ENCODE data around the gene SNX8. TPM values are rescaled to one million over a fixed set of nuclear protein-coding genes. Genes with fewer than 3 reads are reported as not detected.

SNX8 gene
- total and polyA plus RNA-seq, 2 of the 13 experiments (the other 11 are each of a cell fraction or from before 2014, with no cell fraction given), result 20.6 to 45.2 TPM

- no peak for TF ChIP-seq RARG (CRISPR knock-in tag; IDR thresholded peaks at IDR 0.05; ENCODE audit: low read depth)
- no peak for TF ChIP-seq ARID2 (CRISPR knock-in tag; IDR thresholded peaks at IDR 0.05; ENCODE audit: borderline replicate concordance)
- no peak for TF ChIP-seq STAT5B (CRISPR knock-in tag; IDR thresholded peaks at IDR 0.05)
- no peak for TF ChIP-seq ESRRA (CRISPR knock-in tag; IDR thresholded peaks at IDR 0.05; ENCODE audit: low read depth)
- TF ChIP-seq, protein P1, sequence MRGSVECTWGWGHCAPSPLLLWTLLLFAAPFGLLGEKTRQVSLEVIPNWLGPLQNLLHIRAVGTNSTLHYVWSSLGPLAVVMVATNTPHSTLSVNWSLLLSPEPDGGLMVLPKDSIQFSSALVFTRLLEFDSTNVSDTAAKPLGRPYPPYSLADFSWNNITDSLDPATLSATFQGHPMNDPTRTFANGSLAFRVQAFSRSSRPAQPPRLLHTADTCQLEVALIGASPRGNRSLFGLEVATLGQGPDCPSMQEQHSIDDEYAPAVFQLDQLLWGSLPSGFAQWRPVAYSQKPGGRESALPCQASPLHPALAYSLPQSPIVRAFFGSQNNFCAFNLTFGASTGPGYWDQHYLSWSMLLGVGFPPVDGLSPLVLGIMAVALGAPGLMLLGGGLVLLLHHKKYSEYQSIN (CRISPR knock-in tag; IDR thresholded peaks at IDR 0.05; ENCODE audit: borderline replicate concordance), result no peak
- no peak for TF ChIP-seq JUN (CRISPR knock-in tag; IDR thresholded peaks at IDR 0.05)
- no peak for TF ChIP-seq ZNF652 (CRISPR knock-in tag; IDR thresholded peaks at IDR 0.05; ENCODE audit: borderline replicate concordance, low read depth)
- no peak for TF ChIP-seq ZNF841 (CRISPR knock-in tag; IDR thresholded peaks at IDR 0.05; ENCODE audit: borderline replicate concordance)
- TF ChIP-seq HNF4G (IDR thresholded peaks at IDR 0.05; ENCODE audit: borderline replicate concordance, low read depth, low read length), result no peak
- TF ChIP-seq HNF4G (CRISPR knock-in tag; IDR thresholded peaks at IDR 0.05; ENCODE audit: borderline replicate concordance, low read depth), result no peak
- TF ChIP-seq KDM1A (CRISPR knock-in tag; IDR thresholded peaks at IDR 0.05), result no peak
- TF ChIP-seq ZNF792 (CRISPR knock-in tag; IDR thresholded peaks at IDR 0.05), result 0 out of 2 replicates have a peak, but pooled peaks have one; percentile 35
- TF ChIP-seq PTBP1 (IDR thresholded peaks at IDR 0.05; ENCODE audit: low read depth, low read length, poor library complexity, severe bottlenecking), result no peak
- TF ChIP-seq RBAK (CRISPR knock-in tag; IDR thresholded peaks at IDR 0.05), result no peak
- no peak for TF ChIP-seq RNF2 (conservative IDR thresholded peaks at IDR 0.05; ENCODE audit: low read depth)
- no peak; the same call in 1 of the 2 replicates for TF ChIP-seq ZNF614 (CRISPR knock-in tag; IDR thresholded peaks at IDR 0.05; ENCODE audit: borderline replicate concordance)
- no peak for TF ChIP-seq ZNF282 (IDR thresholded peaks at IDR 0.05; ENCODE audit: partially characterized antibody)
- TF ChIP-seq ZNF660 (CRISPR knock-in tag; IDR thresholded peaks at IDR 0.05; ENCODE audit: borderline replicate concordance, low read depth), result no peak
- peak; percentile 65; the same call in 1 of the 2 replicates for TF ChIP-seq ZNF788 (CRISPR knock-in tag; IDR thresholded peaks at IDR 0.05; ENCODE audit: borderline replicate concordance)
- no peak for TF ChIP-seq RFXAP (CRISPR knock-in tag; IDR thresholded peaks at IDR 0.05; ENCODE audit: borderline replicate concordance)
- TF ChIP-seq SP1 (IDR thresholded peaks at IDR 0.05), result peak; percentile 82
- no peak for TF ChIP-seq SP1 (CRISPR knock-in tag; IDR thresholded peaks at IDR 0.05)
- TF ChIP-seq ZNF30 (CRISPR knock-in tag; IDR thresholded peaks at IDR 0.05), result no peak
- TF ChIP-seq, protein P2, sequence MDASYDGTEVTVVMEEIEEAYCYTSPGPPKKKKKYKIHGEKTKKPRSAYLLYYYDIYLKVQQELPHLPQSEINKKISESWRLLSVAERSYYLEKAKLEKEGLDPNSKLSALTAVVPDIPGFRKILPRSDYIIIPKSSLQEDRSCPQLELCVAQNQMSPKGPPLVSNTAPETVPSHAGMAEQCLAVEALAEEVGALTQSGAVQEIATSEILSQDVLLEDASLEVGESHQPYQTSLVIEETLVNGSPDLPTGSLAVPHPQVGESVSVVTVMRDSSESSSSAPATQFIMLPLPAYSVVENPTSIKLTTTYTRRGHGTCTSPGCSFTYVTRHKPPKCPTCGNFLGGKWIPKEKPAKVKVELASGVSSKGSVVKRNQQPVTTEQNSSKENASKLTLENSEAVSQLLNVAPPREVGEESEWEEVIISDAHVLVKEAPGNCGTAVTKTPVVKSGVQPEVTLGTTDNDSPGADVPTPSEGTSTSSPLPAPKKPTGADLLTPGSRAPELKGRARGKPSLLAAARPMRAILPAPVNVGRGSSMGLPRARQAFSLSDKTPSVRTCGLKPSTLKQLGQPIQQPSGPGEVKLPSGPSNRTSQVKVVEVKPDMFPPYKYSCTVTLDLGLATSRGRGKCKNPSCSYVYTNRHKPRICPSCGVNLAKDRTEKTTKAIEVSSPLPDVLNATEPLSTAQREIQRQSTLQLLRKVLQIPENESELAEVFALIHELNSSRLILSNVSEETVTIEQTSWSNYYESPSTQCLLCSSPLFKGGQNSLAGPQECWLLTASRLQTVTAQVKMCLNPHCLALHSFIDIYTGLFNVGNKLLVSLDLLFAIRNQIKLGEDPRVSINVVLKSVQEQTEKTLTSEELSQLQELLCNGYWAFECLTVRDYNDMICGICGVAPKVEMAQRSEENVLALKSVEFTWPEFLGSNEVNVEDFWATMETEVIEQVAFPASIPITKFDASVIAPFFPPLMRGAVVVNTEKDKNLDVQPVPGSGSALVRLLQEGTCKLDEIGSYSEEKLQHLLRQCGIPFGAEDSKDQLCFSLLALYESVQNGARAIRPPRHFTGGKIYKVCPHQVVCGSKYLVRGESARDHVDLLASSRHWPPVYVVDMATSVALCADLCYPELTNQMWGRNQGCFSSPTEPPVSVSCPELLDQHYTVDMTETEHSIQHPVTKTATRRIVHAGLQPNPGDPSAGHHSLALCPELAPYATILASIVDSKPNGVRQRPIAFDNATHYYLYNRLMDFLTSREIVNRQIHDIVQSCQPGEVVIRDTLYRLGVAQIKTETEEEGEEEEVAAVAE (CRISPR knock-in tag; IDR thresholded peaks at IDR 0.05; ENCODE audit: borderline replicate concordance), result no peak; the same call in 1 of the 2 replicates
- no peak for TF ChIP-seq KDM6A (CRISPR knock-in tag; IDR thresholded peaks at IDR 0.05; ENCODE audit: low read depth)
- no peak for TF ChIP-seq HES4 (CRISPR knock-in tag; IDR thresholded peaks at IDR 0.05; ENCODE audit: borderline replicate concordance)
- TF ChIP-seq THAP11 (CRISPR knock-in tag; IDR thresholded peaks at IDR 0.05), result peak; percentile 80
Observed at GRCh38 chr7:2232766-2233520, 81.3 kb downstream of the SNX8 start, which contains the start of gene MAD1L1 (continued).

All from HepG2 (cell line).